Neural progenitor cell (in vitro differentiated cells): ENCODE results near the gene TACC3. TPM values are rescaled to one million over a fixed set of nuclear protein-coding genes. Genes with fewer than 3 reads are reported as not detected.

Experiments used
- DNase-seq: peaks from one replicate; pipeline ENCODE4 v3.0.0-alpha.2; 2016; ENCODE audit warnings: low spot score
- H2AFZ ChIP-seq: fragments of 200-600 bp; sonication (generic); replicated peaks from 2 replicates; pipeline ENCODE4 v1.6.1; 2016; ENCODE audit warnings: antibody characterized with exemption
- H3F3A ChIP-seq: fragments of 200-600 bp; sonication (generic); 2 replicates; pipeline ENCODE4 v1.6.1; 2016; ENCODE audit warnings: antibody characterized with exemption, low read depth
- H3K27ac ChIP-seq: fragments of 200-600 bp; sonication (generic); 2 replicates; pipeline ENCODE4 v1.5.1; 2016; ENCODE audit warnings: mild to moderate bottlenecking
- H3K27me3 ChIP-seq: fragments of 200-600 bp; sonication (generic); 2 replicates; pipeline ENCODE4 v1.6.1; 2016; ENCODE audit warnings: mild to moderate bottlenecking, moderate library complexity
- H3K36me3 ChIP-seq: fragments of 200-600 bp; sonication (generic); 2 replicates; pipeline ENCODE4 v1.5.1; 2016
- H3K4me1 ChIP-seq: fragments of 200-600 bp; sonication (generic); 2 replicates; pipeline ENCODE4 v1.6.1; 2016; ENCODE audit warnings: mixed run types
- H3K4me2 ChIP-seq: fragments of 200-600 bp; sonication (generic); 2 replicates; pipeline ENCODE4 v1.6.1; 2016
- H3K4me3 ChIP-seq: fragments of 200-600 bp; sonication (generic); 2 replicates; pipeline ENCODE4 v1.5.1; 2016
- H3K79me2 ChIP-seq: fragments of 200-600 bp; sonication (generic); 2 replicates; pipeline ENCODE4 v1.6.1; 2016; ENCODE audit warnings: low read depth
- H3K9ac ChIP-seq: fragments of 200-600 bp; sonication (generic); 2 replicates; pipeline ENCODE4 v1.6.1; 2016
- H3K9me3 ChIP-seq: fragments of 200-600 bp; sonication (generic); 2 replicates; pipeline ENCODE4 v1.5.1; 2016; ENCODE audit warnings: low read depth
- H4K20me1 ChIP-seq: fragments of 200-600 bp; sonication (generic); 2 replicates; pipeline ENCODE4 v1.6.1; 2016; ENCODE audit warnings: low read depth
- H3K27ac Mint-ChIP-seq: 3 replicates; pipeline ENCODE4 v1.8.0; 2021; ENCODE audit warnings: mixed read lengths
- H3K27me3 Mint-ChIP-seq: 2 replicates; pipeline ENCODE4 v1.8.0; 2022; ENCODE audit warnings: low read depth, mild to moderate bottlenecking, inconsistent platforms, moderate library complexity, mixed read lengths; ENCODE audit not compliant: insufficient read depth
- H3K36me3 Mint-ChIP-seq: 3 replicates; pipeline ENCODE4 v1.8.0; 2021; ENCODE audit warnings: mixed read lengths
- H3K4me1 Mint-ChIP-seq: 3 replicates; pipeline ENCODE4 v1.8.0; 2021; ENCODE audit warnings: mixed read lengths
- H3K4me3 Mint-ChIP-seq: 3 replicates; pipeline ENCODE4 v1.8.0; 2021; ENCODE audit warnings: mild to moderate bottlenecking, moderate library complexity, mixed read lengths
- H3K9me3 Mint-ChIP-seq: 3 replicates; pipeline ENCODE4 v1.8.0; 2020; ENCODE audit warnings: mixed read lengths
- CTCF ChIP-seq: fragments of 200-600 bp; sonication (generic); IDR thresholded peaks from 2 replicates; pipeline ENCODE4 v1.5.1; 2017; ENCODE audit warnings: antibody characterized with exemption, mild to moderate bottlenecking
- EZH2 ChIP-seq: fragments of 200-600 bp; sonication (generic); IDR thresholded peaks from 2 replicates; pipeline ENCODE4 v1.6.1; 2017; ENCODE audit warnings: antibody characterized with exemption, mild to moderate bottlenecking, moderate library complexity
- EZH2phosphoT487 ChIP-seq: fragments of 200-600 bp; sonication (generic); IDR thresholded peaks from 2 replicates; pipeline ENCODE4 v1.6.1; 2017; ENCODE audit warnings: antibody characterized with exemption
- total RNA-seq: library from RNA; depleted of rRNA; stranded (reverse); fragments of >200 nt; gene quantifications from 2 replicates; pipeline ENCODE4 v1.2.3, GENCODE V29; 2015; ENCODE audit warnings: low replicate concordance

The TACC3 gene
- total RNA-seq, 1 donor from 2014 or later: 68.4 TPM

- TF ChIP-seq EZH2 (no peak), EZH2phosphoT487 (no peak), CTCF (no peak)
Measured at GRCh38 chr4:1776521-1777161, 55.3 kb downstream of the TACC3 start.

GRCh38 chr4:1777822-1778641, 56.7 kb downstream of the TACC3 start:
- Histone ChIP-seq H3K4me2 (peak overlapping the region; percentile 66), H3K79me2 (no peaks in the 10 kb centered on the region), H3K27me3 (no peaks in the 10 kb centered on the region), H2AFZ (no peak overlapping the region), H3K4me3 (no peak overlapping the region), H4K20me1 (no peaks in the 10 kb centered on the region), H3F3A (peaks cover 36% of the 10 kb centered on the region), H3K9me3 (no peaks in the 10 kb centered on the region), H3K4me1 (peaks cover 35% of the 10 kb centered on the region), H3K36me3 (no peaks in the 10 kb centered on the region), H3K9ac (no peak overlapping the region), H3K27ac (peak overlapping the region; percentile 74)
- Mint-ChIP-seq H3K4me3 (no peak overlapping the region), H3K9me3 (no peaks in the 10 kb centered on the region), H3K27me3 (peaks cover 13% of the 10 kb centered on the region), H3K27ac (peak overlapping the region; percentile 76), H3K36me3 (no peaks in the 10 kb centered on the region), H3K4me1 (peaks cover 33% of the 10 kb centered on the region)
- no peak for TF ChIP-seq EZH2
- TF ChIP-seq CTCF: peak; percentile 40
- no peak for TF ChIP-seq EZH2phosphoT487
- peak; percentile 97 for DNase-seq

More at GRCh38 chr4:1776521-1777161, 55.3 kb downstream of the TACC3 start:
- H3K27ac ChIP-seq: no peak overlapping the region
- peak overlapping the region; percentile 53 for H3K27ac Mint-ChIP-seq
- H3K79me2 ChIP-seq: no peaks in the 10 kb centered on the region
- H3K4me3 Mint-ChIP-seq: no peak overlapping the region
- H3K4me3 ChIP-seq: no peak overlapping the region
- peak overlapping the region; percentile 66 for H3K4me2 ChIP-seq
- no peak for DNase-seq
- H3K4me1 Mint-ChIP-seq: peaks cover 37% of the 10 kb centered on the region
- no peaks in the 10 kb centered on the region for H3K36me3 Mint-ChIP-seq
- H3K9ac ChIP-seq: no peak overlapping the region
- peaks cover 36% of the 10 kb centered on the region for H3F3A ChIP-seq
- H3K27me3 ChIP-seq: no peaks in the 10 kb centered on the region
- H3K9me3 Mint-ChIP-seq: no peaks in the 10 kb centered on the region
- no peaks in the 10 kb centered on the region for H3K36me3 ChIP-seq
- H4K20me1 ChIP-seq: no peaks in the 10 kb centered on the region
- no peaks in the 10 kb centered on the region for H3K9me3 ChIP-seq
- no peak overlapping the region for H2AFZ ChIP-seq
- H3K27me3 Mint-ChIP-seq: peaks cover 13% of the 10 kb centered on the region
- peaks cover 45% of the 10 kb centered on the region for H3K4me1 ChIP-seq

- Histone ChIP-seq H3K36me3 (no peaks in the 10 kb centered on the region), H2AFZ (no peak overlapping the region), H3K27ac (peak overlapping the region; percentile 49), H3K9ac (no peak overlapping the region), H3K4me1 (peaks cover 35% of the 10 kb centered on the region), H3K9me3 (no peaks in the 10 kb centered on the region), H3K4me3 (no peak overlapping the region), H4K20me1 (no peaks in the 10 kb centered on the region), H3K79me2 (no peaks in the 10 kb centered on the region), H3K27me3 (no peaks in the 10 kb centered on the region), H3F3A (peaks cover 36% of the 10 kb centered on the region), H3K4me2 (peak overlapping the region; percentile 64)
- Mint-ChIP-seq H3K9me3 (no peaks in the 10 kb centered on the region), H3K27ac (peak overlapping the region; percentile 92), H3K27me3 (peaks cover 15% of the 10 kb centered on the region), H3K36me3 (no peaks in the 10 kb centered on the region), H3K4me1 (peaks cover 33% of the 10 kb centered on the region), H3K4me3 (peak overlapping the region; percentile 38)
- no peak for TF ChIP-seq CTCF
- no peak for TF ChIP-seq EZH2
- no peak for TF ChIP-seq EZH2phosphoT487
- DNase-seq: no peak
Measured at GRCh38 chr4:1778642-1779392, 57.5 kb downstream of the TACC3 start.
